Muscle of leg (tissue), 11 donors: ENCODE measurements around the gene NUDT12. TPM values are rescaled to one million over a fixed set of nuclear protein-coding genes. Genes with fewer than 3 reads are reported as not detected.

Source experiments
- DNase-seq: peaks from one replicate; pipeline ENCODE4 v3.0.0; 2013
- H3K27ac ChIP-seq: one replicate; pipeline ENCODE4 v1.5.1; 2013; ENCODE audit warnings: mild to moderate bottlenecking, low read length, control low read depth
- H3K27me3 ChIP-seq: one replicate; pipeline ENCODE4 v1.6.1; 2013; ENCODE audit warnings: low read length; ENCODE audit not compliant: control insufficient read depth, insufficient read depth
- H3K36me3 ChIP-seq: one replicate; pipeline ENCODE4 v1.6.1; 2013; ENCODE audit warnings: low read length; ENCODE audit not compliant: control insufficient read depth, insufficient read depth
- H3K4me1 ChIP-seq: one replicate; pipeline ENCODE4 v1.6.1; 2013; ENCODE audit warnings: low read length; ENCODE audit not compliant: control insufficient read depth, insufficient read depth
- H3K4me3 ChIP-seq: one replicate; pipeline ENCODE4 v1.5.1; 2013; ENCODE audit warnings: low read length, control low read depth
- H3K9me3 ChIP-seq: replicated peaks from 2 replicates; pipeline ENCODE4 v1.6.1; 2013; ENCODE audit warnings: low read depth, low read length; ENCODE audit not compliant: control insufficient read depth
- WGBS: methylation state at CpG from one replicate; pipeline ENCODE4 v1.1.5; 2013; ENCODE audit warnings: missing lambda C conversion rate; ENCODE audit not compliant: insufficient coverage; 5-methylcytosine and 5-hydroxymethylcytosine counted together
- polyA plus RNA-seq, 8 donors: library from polyadenylated mRNA; unstranded; fragments of 120-200 nt; gene quantifications; one replicate each; pipeline versions ENCODE4 v1.2.1 to v1.2.3, GENCODE V29; 2013; ENCODE audit warnings: inconsistent platforms in 1 of 8, low replicate concordance in 1 of 8; ENCODE audit not compliant: insufficient read length in 8 of 8, insufficient read depth in 1 of 8
- total RNA-seq: library from RNA; stranded (reverse); fragments of 120-200 nt; gene quantifications from one replicate; pipeline ENCODE4 v1.2.4, GENCODE V29; 2013

NUDT12 gene
- total and polyA plus RNA-seq, 9 donors, result 8.8 to 14.0 (median 12.0) TPM

- DNase-seq, result no peak
- no CpG with 5 or more reads among the region's 1 CpG for WGBS
- H3K27ac ChIP-seq, result no peak overlapping the region
- H3K4me3 ChIP-seq, result no peak overlapping the region
- H3K9me3 ChIP-seq, result no peaks in the 10 kb centered on the region
- no peaks in the 10 kb centered on the region for H3K4me1 ChIP-seq
- H3K27me3 ChIP-seq, result no peaks in the 10 kb centered on the region
- H3K36me3 ChIP-seq, result no peaks in the 10 kb centered on the region
These were observed 48.2 kb downstream of the NUDT12 start for GRCh38 chr5:103514371-103514770.

- Histone ChIP-seq H3K27ac (no peak overlapping the region), H3K4me3 (no peak overlapping the region), H3K9me3 (no peaks in the 10 kb centered on the region), H3K36me3 (no peaks in the 10 kb centered on the region), H3K27me3 (no peaks in the 10 kb centered on the region), H3K4me1 (no peaks in the 10 kb centered on the region)
- no CpG with 5 or more reads among the region's 1 CpG for WGBS
- no peak for DNase-seq
These were observed 48.9 kb downstream of the NUDT12 start for GRCh38 chr5:103513701-103514100.

GRCh38 chr5:103512500-103512899 lies 50.1 kb downstream of the NUDT12 start:
- Histone ChIP-seq H3K4me1 (no peaks in the 10 kb centered on the region), H3K27me3 (no peaks in the 10 kb centered on the region), H3K36me3 (no peaks in the 10 kb centered on the region), H3K27ac (no peak overlapping the region), H3K4me3 (no peak overlapping the region), H3K9me3 (no peaks in the 10 kb centered on the region)
- no peak for DNase-seq
- no CpG with 5 or more reads among the region's 2 CpGs for WGBS

- WGBS, result 83% methylated on average over 2 of the region's 2 CpGs
- no peak for DNase-seq
- H3K4me1 ChIP-seq, result no peaks in the 10 kb centered on the region
- no peaks in the 10 kb centered on the region for H3K9me3 ChIP-seq
- no peaks in the 10 kb centered on the region for H3K36me3 ChIP-seq
- H3K4me3 ChIP-seq, result no peak overlapping the region
- H3K27me3 ChIP-seq, result no peaks in the 10 kb centered on the region
- no peak overlapping the region for H3K27ac ChIP-seq
These were observed 51.1 kb downstream of the NUDT12 start for GRCh38 chr5:103511554-103511885.

GRCh38 chr5:103510851-103511553 lies 51.6 kb downstream of the NUDT12 start:
- H3K27ac ChIP-seq, result no peak overlapping the region
- H3K36me3 ChIP-seq, result no peaks in the 10 kb centered on the region
- no peaks in the 10 kb centered on the region for H3K27me3 ChIP-seq
- H3K4me1 ChIP-seq, result no peaks in the 10 kb centered on the region
- no peak for DNase-seq
- WGBS, result no CpG with 5 or more reads among the region's 1 CpG
- no peaks in the 10 kb centered on the region for H3K9me3 ChIP-seq
- H3K4me3 ChIP-seq, result no peak overlapping the region

GRCh38 chr5:103505581-103506305 lies 56.8 kb downstream of the NUDT12 start:
- no peak for DNase-seq
- H3K9me3 ChIP-seq, result no peaks in the 10 kb centered on the region
- no peak overlapping the region for H3K27ac ChIP-seq
- H3K4me3 ChIP-seq, result no peak overlapping the region
- 60% methylated on average over 1 of the region's 3 CpGs for WGBS
- H3K27me3 ChIP-seq, result no peaks in the 10 kb centered on the region
- no peaks in the 10 kb centered on the region for H3K4me1 ChIP-seq
- no peaks in the 10 kb centered on the region for H3K36me3 ChIP-seq

- Histone ChIP-seq H3K9me3 (no peaks in the 10 kb centered on the region), H3K27ac (no peak overlapping the region), H3K4me3 (no peak overlapping the region), H3K27me3 (no peaks in the 10 kb centered on the region), H3K4me1 (peaks cover 7% of the 10 kb centered on the region), H3K36me3 (no peaks in the 10 kb centered on the region)
- DNase-seq, result no peak
These were observed 59.5 kb downstream of the NUDT12 start for GRCh38 chr5:103503066-103503465.

- H3K4me1 ChIP-seq, result peaks cover 7% of the 10 kb centered on the region
- no peaks in the 10 kb centered on the region for H3K36me3 ChIP-seq
- H3K27me3 ChIP-seq, result no peaks in the 10 kb centered on the region
- H3K4me3 ChIP-seq, result no peak overlapping the region
- DNase-seq, result no peak
- WGBS, result no CpG with 5 or more reads among the region's 3 CpGs
- H3K9me3 ChIP-seq, result no peaks in the 10 kb centered on the region
- H3K27ac ChIP-seq, result no peak overlapping the region
These were observed 59.9 kb downstream of the NUDT12 start for GRCh38 chr5:103502662-103503061.
